ENCODE measurements around the gene CMKLR1. TPM values are rescaled to one million over a fixed set of nuclear protein-coding genes. Genes with fewer than 3 reads are reported as not detected.

Gene CMKLR1
- total and polyA plus RNA-seq, 2 donors (not counting 3 experiments of a cell fraction or from before 2014, with no cell fraction given): 0.61 TPM; not detected in 1

DNA sequence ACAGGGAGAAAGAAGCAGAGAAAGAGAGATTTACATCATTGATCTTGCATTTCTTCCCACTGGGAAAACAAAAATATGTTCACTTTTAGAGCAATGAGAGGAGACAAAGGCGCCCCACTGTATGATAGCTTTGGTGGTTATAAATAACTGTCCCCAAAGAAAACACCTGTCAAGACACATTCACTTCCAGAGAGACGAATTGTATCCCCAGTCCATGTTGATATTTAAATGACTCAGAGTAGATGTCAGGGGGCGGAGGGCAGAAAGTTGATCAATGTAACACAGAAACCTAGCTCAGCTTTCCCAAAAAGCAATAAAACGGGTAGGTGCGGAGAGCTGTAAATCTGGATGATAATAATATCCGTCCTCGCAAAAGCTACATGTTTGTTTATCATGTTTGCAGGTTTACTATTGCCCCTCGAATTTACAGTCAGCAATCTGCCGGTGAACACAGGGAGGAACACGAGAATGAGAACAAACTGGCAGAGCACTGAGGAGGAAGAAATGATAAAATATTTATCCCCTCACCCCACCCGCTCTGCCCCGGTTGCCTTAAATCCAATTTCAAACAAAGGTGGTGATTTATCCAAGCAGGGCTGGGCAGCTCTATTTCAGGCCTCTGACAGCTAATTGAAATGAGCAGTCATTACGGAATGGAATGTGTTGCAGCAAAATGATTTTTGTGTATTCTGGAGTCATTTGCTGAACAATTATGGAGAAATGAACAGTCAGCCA lies 84.4 kb downstream of the CMKLR1 start:
- TF ChIP-seq MAX (IDR thresholded peaks at IDR 0.05; ENCODE audit: insufficient read depth, insufficient read length) (no peak), CTCF (IDR thresholded peaks at IDR 0.05; ENCODE audit: extremely low read depth in 1 of 2, insufficient read depth in 1 of 2, low read depth in 1 of 2, low read length in 2 of 2) (no peak), GATA2 (IDR thresholded peaks at IDR 0.05; ENCODE audit: insufficient read depth, insufficient read length, low read depth, low read length) (no peak), FOS (IDR thresholded peaks at IDR 0.05; ENCODE audit: borderline replicate concordance, insufficient read depth, low read length) (no peak), EZH2 (IDR thresholded peaks at IDR 0.05; ENCODE audit: borderline replicate concordance, low read depth, low read length, severe bottlenecking) (no peak), POLR2AphosphoS5 (IDR thresholded peaks at IDR 0.05; ENCODE audit: insufficient read depth, low read depth, low read length) (no peak), POLR2A (IDR thresholded peaks at IDR 0.05; ENCODE audit: low read depth, low read length) (no peak), JUN (IDR thresholded peaks at IDR 0.05; ENCODE audit: borderline replicate concordance, insufficient read depth, insufficient read length, low read depth) (no peak), MYC (IDR thresholded peaks at IDR 0.05; ENCODE audit: low read depth, low read length) (no peak)
- DNase-seq (ENCODE audit: low read depth, low spot score) (no peak), FAIRE-seq (no peak)
- no peaks in the 10 kb centered on the region for H3K79me2 ChIP-seq (ENCODE audit: control insufficient read depth, insufficient read depth, low read length)
- no peak overlapping the region for H3K27ac ChIP-seq (ENCODE audit: insufficient read depth, low read depth, low read length)
- no peaks in the 10 kb centered on the region for H3K4me1 ChIP-seq (ENCODE audit: control insufficient read depth, extremely low read depth, insufficient read depth, low read length)
- no peaks in the 10 kb centered on the region for H3K9me1 ChIP-seq (replicated peaks; ENCODE audit: control insufficient read depth, extremely low read depth, insufficient read depth, low read length)
- no peaks in the 10 kb centered on the region for H3K27me3 ChIP-seq (ENCODE audit: control insufficient read depth in 2 of 2, insufficient read depth in 2 of 2, low read length in 2 of 2)
- no TSS peak for BruUV-seq (replicated peaks)
- no peaks in the 10 kb centered on the region for H3K9me3 ChIP-seq (replicated peaks; ENCODE audit: control insufficient read depth, insufficient read depth, low read length)
- H4K20me1 ChIP-seq (replicated peaks; ENCODE audit: control insufficient read depth, extremely low read depth, insufficient read depth, low read length): no peaks in the 10 kb centered on the region
- H3K4me3 ChIP-seq (replicated peaks in 1 of 3; ENCODE audit: insufficient read depth in 1 of 3, low read depth in 1 of 3, low read length in 3 of 3): no peak overlapping the region
- no peak overlapping the region for H2AFZ ChIP-seq (ENCODE audit: low read depth, low read length)
- CTCF ChIA-PET: no interaction called here
- H3K9ac ChIP-seq (replicated peaks; ENCODE audit: extremely low read depth, insufficient read depth, low read length): no peak overlapping the region
- intact Hi-C loops (cut with micrococcal nuclease) (no loop called here), dilution Hi-C loops (cut with MboI; ENCODE audit: extremely low pct_ligation_motif_present, low sequenced_read_pairs) (no loop called here)
- no peak overlapping the region for H3K4me2 ChIP-seq (ENCODE audit: insufficient read depth, low read length)
- POLR2A ChIA-PET: no interaction called here
- no peaks in the 10 kb centered on the region for H3K36me3 ChIP-seq (ENCODE audit: control insufficient read depth in 2 of 2, extremely low read depth in 1 of 2, insufficient read depth in 2 of 2, low read length in 2 of 2)
